OCI-LY1 (cell line): ENCODE data around the gene ARID3A.

Experiments used
- CTCF ChIP-seq: fragments of 200-600 bp; sonication (generic), shearing (Covaris generic); IDR thresholded peaks from 2 replicates; pipeline ENCODE4 v1.5.1; 2017; ENCODE audit warnings: mild to moderate bottlenecking, antibody characterized with exemption, low read length, moderate library complexity, mixed read lengths
- EZH2 ChIP-seq: fragments of 200-600 bp; sonication (generic), shearing (Covaris generic); IDR thresholded peaks from 2 replicates; pipeline ENCODE4 v1.8.0; 2017; ENCODE audit warnings: borderline replicate concordance, mixed run types, mild to moderate bottlenecking, antibody characterized with exemption, low read length, moderate library complexity, mixed read lengths

- TF ChIP-seq CTCF (no peak), EZH2 (no peak)
Measured at GRCh38 chr19:934197-934840, 8.5 kb downstream of the ARID3A start.
